SJCRH30 (cell line): ENCODE measurements around the gene FAM168A. TPM values are rescaled to one million over a fixed set of nuclear protein-coding genes. Genes with fewer than 3 reads are reported as not detected.

ENCODE experiments used
- DNase-seq, 2 experiments: peaks; one replicate each; pipeline ENCODE4 v3.0.0-alpha.2; 2015 to 2020
- H3K27ac ChIP-seq: fragments of 250-450 bp; sonication (Bioruptor Pico); 2 replicates; pipeline ENCODE4 v1.5.1; 2020; ENCODE audit warnings: mild to moderate bottlenecking, moderate library complexity
- H3K27me3 ChIP-seq: fragments of 250-450 bp; sonication (Bioruptor Pico); 2 replicates; pipeline ENCODE4 v1.5.1; 2020; ENCODE audit warnings: mild to moderate bottlenecking, moderate library complexity
- H3K36me3 ChIP-seq: fragments of 250-450 bp; sonication (Bioruptor Pico); 2 replicates; pipeline ENCODE4 v1.5.1; 2020; ENCODE audit warnings: mild to moderate bottlenecking, moderate library complexity
- H3K4me1 ChIP-seq: fragments of 250-450 bp; sonication (Bioruptor Pico); 2 replicates; pipeline ENCODE4 v1.5.1; 2020; ENCODE audit warnings: mild to moderate bottlenecking, moderate library complexity
- H3K4me3 ChIP-seq: fragments of 250-450 bp; sonication (Bioruptor Pico); 2 replicates; pipeline ENCODE4 v1.5.1; 2020; ENCODE audit warnings: mild to moderate bottlenecking, moderate library complexity
- H3K9me3 ChIP-seq: fragments of 250-450 bp; sonication (Bioruptor Pico); replicated peaks from 2 replicates; pipeline ENCODE4 v1.5.1; 2020; ENCODE audit warnings: mild to moderate bottlenecking, moderate library complexity
- total RNA-seq: library from RNA; depleted of rRNA; stranded (reverse); fragments of >200 nt; shearing (Covaris generic); gene quantifications from 2 replicates; pipeline ENCODE4 v1.2.3, GENCODE V29; 2014

Gene FAM168A
- total RNA-seq, 1 experiment from 2014 or later = 32.8 TPM

DNA sequence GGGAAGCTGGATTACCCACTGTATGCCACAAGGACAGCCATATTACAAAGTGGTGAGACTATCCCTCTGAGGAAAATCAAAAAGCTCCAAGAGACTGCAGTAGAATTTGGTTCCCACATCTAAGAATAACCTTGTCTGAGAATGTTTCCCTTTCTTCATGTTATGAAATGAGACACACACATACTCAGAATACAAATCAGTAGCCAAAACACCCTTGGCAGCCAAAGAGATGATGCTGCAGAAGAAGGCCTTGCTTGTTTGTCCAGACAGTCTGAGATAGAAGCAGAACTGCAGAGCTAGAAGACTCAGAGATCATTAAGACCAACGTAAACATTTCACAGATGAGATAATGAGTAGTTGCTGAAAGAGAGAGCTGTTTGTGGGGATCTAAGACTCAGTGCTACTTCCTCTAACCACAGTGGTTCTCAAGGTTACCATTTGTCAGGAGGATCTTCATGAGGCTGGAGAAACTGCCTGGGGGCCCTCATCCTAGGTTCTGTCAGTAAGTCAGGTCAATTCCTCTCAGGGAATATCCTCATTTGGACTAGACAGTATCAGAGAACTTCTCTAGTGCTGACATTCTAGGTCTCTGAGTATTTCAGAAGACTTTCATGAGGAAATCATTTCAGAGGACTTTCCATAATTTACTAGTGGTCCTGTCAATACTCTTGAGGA, 182.8 kb downstream of the FAM168A start:
- Histone ChIP-seq H3K27ac (no peak overlapping the region), H3K27me3 (no peaks in the 10 kb centered on the region)

DNA sequence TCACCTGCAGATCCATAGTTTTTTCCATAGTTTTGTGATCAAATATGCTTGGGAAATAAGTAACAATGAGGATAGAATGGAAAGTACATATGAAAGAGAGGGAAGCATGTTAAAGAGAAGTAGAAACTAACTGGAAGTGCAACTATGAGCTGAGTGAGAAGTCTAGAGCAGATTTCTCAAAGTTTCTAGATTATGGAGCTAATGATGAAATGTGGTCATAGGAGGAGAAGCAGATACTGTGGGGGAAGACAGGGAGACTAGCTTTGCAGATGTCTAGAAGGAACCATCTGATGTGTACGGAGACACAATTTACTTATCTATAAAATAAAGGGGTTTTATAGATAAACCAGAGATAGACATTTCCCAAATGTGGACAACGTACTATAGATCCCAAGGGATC, 184.7 kb downstream of the FAM168A start:
- Histone ChIP-seq H3K27me3 (no peaks in the 10 kb centered on the region), H3K9me3 (no peaks in the 10 kb centered on the region), H3K4me3 (no peak overlapping the region), H3K4me1 (no peaks in the 10 kb centered on the region; the same call in 1 of the 2 replicates), H3K36me3 (no peaks in the 10 kb centered on the region), H3K27ac (no peak overlapping the region)
- DNase-seq = no peak

More for the DNA sequence above, 182.8 kb downstream of the FAM168A start:
- H3K9me3 ChIP-seq = no peaks in the 10 kb centered on the region
- H3K4me3 ChIP-seq = no peak overlapping the region
- H3K4me1 ChIP-seq = no peaks in the 10 kb centered on the region; the same call in 1 of the 2 replicates
- DNase-seq = no peak
- H3K36me3 ChIP-seq = no peaks in the 10 kb centered on the region

DNA sequence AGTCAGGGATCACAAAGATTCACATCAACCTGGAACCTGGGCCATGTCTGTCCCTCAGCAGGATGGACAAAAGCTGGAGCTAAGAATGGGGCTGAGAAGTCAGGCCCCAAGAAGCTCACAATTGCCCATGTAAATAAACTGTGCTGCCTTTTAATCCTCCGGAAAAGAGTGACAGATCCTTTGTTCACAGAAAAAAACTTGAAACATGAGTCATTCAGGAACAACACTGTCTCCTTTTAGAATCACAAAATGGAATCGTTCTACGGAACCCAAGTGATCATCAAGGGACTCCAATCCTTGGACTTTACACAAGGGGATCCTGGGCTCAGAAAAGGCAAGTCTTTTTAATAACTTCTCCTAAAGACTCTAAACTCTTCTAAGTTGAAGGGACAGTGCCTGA, 185.6 kb downstream of the FAM168A start:
- Histone ChIP-seq H3K27ac (no peak overlapping the region), H3K4me1 (no peaks in the 10 kb centered on the region; the same call in 1 of the 2 replicates), H3K27me3 (no peaks in the 10 kb centered on the region), H3K4me3 (no peak overlapping the region), H3K36me3 (no peaks in the 10 kb centered on the region; the same call in 1 of the 2 replicates), H3K9me3 (no peaks in the 10 kb centered on the region)
- DNase-seq = no peak

GRCh38 chr11:73411031-73411430, 186.9 kb downstream of the FAM168A start:
- DNase-seq = no peak
- no peaks in the 10 kb centered on the region; the same call in 1 of the 2 replicates for H3K36me3 ChIP-seq
- no peaks in the 10 kb centered on the region; the same call in 1 of the 2 replicates for H3K4me1 ChIP-seq
- H3K4me3 ChIP-seq = no peak overlapping the region
- H3K27ac ChIP-seq = no peak overlapping the region
- H3K9me3 ChIP-seq = no peaks in the 10 kb centered on the region
- H3K27me3 ChIP-seq = no peaks in the 10 kb centered on the region

GRCh38 chr11:73410627-73411026, 187.3 kb downstream of the FAM168A start:
- Histone ChIP-seq H3K27me3 (no peaks in the 10 kb centered on the region), H3K36me3 (no peaks in the 10 kb centered on the region; the same call in 1 of the 2 replicates), H3K27ac (no peak overlapping the region), H3K4me3 (no peak overlapping the region), H3K9me3 (no peaks in the 10 kb centered on the region), H3K4me1 (no peaks in the 10 kb centered on the region; the same call in 1 of the 2 replicates)
- DNase-seq = no peak

- H3K4me3 ChIP-seq = no peak overlapping the region
- DNase-seq = no peak
- H3K9me3 ChIP-seq = no peaks in the 10 kb centered on the region
- H3K4me1 ChIP-seq = no peaks in the 10 kb centered on the region
- no peaks in the 10 kb centered on the region for H3K27me3 ChIP-seq
- no peaks in the 10 kb centered on the region; the same call in 1 of the 2 replicates for H3K36me3 ChIP-seq
- H3K27ac ChIP-seq = no peak overlapping the region
Measured at GRCh38 chr11:73409431-73409830, 188.5 kb downstream of the FAM168A start.

DNA sequence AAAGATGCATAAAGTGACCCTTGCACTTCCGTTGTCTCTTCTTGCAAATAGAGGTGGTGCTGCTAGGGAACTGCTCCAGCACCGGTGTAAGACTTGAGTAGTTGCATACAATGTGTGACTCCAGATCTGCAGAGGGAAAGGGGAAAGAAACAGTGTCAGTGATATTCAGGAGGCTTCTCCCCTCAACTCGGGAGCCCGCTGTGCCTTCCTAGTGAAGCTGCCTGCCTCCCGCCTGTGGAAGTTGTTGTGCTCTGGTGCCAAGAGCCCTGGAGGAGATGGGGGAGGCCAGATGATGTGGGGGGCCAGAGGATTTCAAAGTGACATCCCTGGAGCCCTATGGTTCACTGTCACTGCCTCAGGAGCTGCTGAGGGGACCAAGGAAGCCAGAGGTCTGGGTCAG, 191.3 kb downstream of the FAM168A start:
- no peak overlapping the region for H3K27ac ChIP-seq
- H3K27me3 ChIP-seq = no peaks in the 10 kb centered on the region
- H3K36me3 ChIP-seq = no peaks in the 10 kb centered on the region; the same call in 1 of the 2 replicates
- no peaks in the 10 kb centered on the region for H3K4me1 ChIP-seq
- no peak for DNase-seq
- H3K9me3 ChIP-seq = no peaks in the 10 kb centered on the region
- H3K4me3 ChIP-seq = no peak overlapping the region

DNA sequence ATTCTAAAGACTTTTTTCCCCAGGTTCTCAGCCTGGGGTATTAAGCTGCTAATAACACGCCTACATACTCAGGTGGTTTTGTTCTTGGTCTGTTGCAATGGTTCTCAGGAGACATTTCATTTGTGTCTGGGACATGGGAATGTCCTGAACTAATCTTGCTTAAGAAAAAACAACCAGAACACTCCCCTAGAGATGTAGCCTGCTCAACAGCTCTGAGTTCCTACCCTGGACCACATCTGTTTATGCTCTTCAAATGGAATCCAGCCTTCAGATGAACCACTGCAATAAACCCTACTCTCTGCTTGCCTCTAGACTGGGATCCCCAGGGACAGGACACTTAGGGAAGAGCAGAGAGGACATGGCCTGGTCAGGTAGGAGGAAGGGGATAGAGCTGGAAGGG, 191.8 kb downstream of the FAM168A start:
- DNase-seq = no peak
- Histone ChIP-seq H3K9me3 (no peaks in the 10 kb centered on the region), H3K4me3 (no peak overlapping the region), H3K4me1 (no peaks in the 10 kb centered on the region), H3K36me3 (no peaks in the 10 kb centered on the region; the same call in 1 of the 2 replicates), H3K27me3 (no peaks in the 10 kb centered on the region), H3K27ac (no peak overlapping the region)

GRCh38 chr11:73405146-73405510, 192.8 kb downstream of the FAM168A start:
- Histone ChIP-seq H3K4me1 (peaks cover under 1% of the 10 kb centered on the region; the same call in 1 of the 2 replicates), H3K27me3 (no peaks in the 10 kb centered on the region), H3K36me3 (peaks cover under 1% of the 10 kb centered on the region; the same call in 1 of the 2 replicates), H3K27ac (no peak overlapping the region), H3K4me3 (no peak overlapping the region), H3K9me3 (no peaks in the 10 kb centered on the region)
- DNase-seq = no peak

DNA sequence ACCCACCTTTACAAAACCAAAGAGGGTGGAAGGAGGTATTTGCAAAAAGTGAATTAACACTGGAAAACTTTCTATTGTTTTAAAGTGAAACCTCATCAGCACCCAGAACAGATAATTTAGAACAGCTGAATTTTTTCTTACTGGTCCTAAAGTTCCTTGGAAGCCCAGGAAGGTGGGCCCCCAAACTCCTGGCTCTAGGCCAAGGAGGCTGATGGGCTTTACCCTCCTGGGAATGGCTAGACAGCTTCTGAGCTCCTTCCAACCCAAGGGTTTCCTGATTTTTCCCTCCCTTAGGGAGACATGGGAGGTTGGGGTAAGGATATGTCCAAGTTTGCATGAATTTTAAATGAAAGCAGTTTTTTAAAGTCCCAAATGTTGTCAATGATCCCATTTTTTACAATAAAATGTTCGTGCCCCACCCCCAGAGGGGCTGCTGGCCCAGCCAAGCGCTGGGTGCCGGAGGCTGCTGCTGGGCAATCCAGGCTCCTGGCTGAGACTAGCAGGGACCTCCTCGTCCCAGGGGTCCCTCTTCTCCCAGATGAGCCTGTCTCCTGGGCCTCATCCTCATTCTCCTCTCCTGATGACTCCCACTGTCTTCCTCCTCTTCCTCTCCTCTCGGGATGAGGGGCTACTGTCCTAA, 193.3 kb downstream of the FAM168A start:
- H3K4me1 ChIP-seq = peaks cover 6% of the 10 kb centered on the region
- H3K27me3 ChIP-seq = no peaks in the 10 kb centered on the region
- H3K27ac ChIP-seq = no peak overlapping the region
- peaks cover 2% of the 10 kb centered on the region; the same call in 1 of the 2 replicates for H3K36me3 ChIP-seq
- no peaks in the 10 kb centered on the region for H3K9me3 ChIP-seq
- DNase-seq = no peak
- no peak overlapping the region for H3K4me3 ChIP-seq

GRCh38 chr11:73404048-73404447, 193.9 kb downstream of the FAM168A start:
- peak; percentile 50 to 57 for DNase-seq
- Histone ChIP-seq H3K36me3 (peaks cover 2% of the 10 kb centered on the region; the same call in 1 of the 2 replicates), H3K9me3 (no peaks in the 10 kb centered on the region), H3K27me3 (no peaks in the 10 kb centered on the region), H3K4me3 (no peak overlapping the region), H3K27ac (no peak overlapping the region), H3K4me1 (peaks cover 12% of the 10 kb centered on the region)

DNA sequence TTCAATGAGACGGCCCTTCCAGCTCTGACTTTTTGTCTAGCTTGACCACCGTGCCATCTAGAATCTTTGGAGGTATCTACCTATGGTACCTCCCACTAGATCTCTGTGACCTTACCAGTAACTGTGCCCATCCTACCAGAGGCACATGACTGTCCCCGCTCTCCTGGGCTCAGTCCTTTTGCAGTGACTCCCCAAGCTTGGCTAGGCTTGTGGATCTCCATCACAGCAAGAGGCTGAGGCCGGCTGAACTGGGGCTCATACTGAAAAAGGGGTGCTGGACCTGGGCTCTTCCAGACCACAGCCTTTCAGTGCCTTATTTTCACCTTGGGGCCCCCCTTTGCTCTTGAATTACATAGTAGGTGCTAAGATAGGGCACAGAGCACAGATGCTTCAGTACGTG, 194.4 kb downstream of the FAM168A start:
- H3K4me1 ChIP-seq = peaks cover 15% of the 10 kb centered on the region
- H3K4me3 ChIP-seq = no peak overlapping the region
- no peaks in the 10 kb centered on the region for H3K27me3 ChIP-seq
- DNase-seq = no peak
- H3K9me3 ChIP-seq = no peaks in the 10 kb centered on the region
- H3K36me3 ChIP-seq = peaks cover 2% of the 10 kb centered on the region; the same call in 1 of the 2 replicates
- H3K27ac ChIP-seq = no peak overlapping the region

GRCh38 chr11:73402834-73403185, 195.1 kb downstream of the FAM168A start:
- Histone ChIP-seq H3K4me3 (no peak overlapping the region), H3K27me3 (no peaks in the 10 kb centered on the region), H3K36me3 (peaks cover 2% of the 10 kb centered on the region; the same call in 1 of the 2 replicates), H3K4me1 (peaks cover 15% of the 10 kb centered on the region), H3K9me3 (no peaks in the 10 kb centered on the region), H3K27ac (no peak overlapping the region)
- no peak for DNase-seq

DNA sequence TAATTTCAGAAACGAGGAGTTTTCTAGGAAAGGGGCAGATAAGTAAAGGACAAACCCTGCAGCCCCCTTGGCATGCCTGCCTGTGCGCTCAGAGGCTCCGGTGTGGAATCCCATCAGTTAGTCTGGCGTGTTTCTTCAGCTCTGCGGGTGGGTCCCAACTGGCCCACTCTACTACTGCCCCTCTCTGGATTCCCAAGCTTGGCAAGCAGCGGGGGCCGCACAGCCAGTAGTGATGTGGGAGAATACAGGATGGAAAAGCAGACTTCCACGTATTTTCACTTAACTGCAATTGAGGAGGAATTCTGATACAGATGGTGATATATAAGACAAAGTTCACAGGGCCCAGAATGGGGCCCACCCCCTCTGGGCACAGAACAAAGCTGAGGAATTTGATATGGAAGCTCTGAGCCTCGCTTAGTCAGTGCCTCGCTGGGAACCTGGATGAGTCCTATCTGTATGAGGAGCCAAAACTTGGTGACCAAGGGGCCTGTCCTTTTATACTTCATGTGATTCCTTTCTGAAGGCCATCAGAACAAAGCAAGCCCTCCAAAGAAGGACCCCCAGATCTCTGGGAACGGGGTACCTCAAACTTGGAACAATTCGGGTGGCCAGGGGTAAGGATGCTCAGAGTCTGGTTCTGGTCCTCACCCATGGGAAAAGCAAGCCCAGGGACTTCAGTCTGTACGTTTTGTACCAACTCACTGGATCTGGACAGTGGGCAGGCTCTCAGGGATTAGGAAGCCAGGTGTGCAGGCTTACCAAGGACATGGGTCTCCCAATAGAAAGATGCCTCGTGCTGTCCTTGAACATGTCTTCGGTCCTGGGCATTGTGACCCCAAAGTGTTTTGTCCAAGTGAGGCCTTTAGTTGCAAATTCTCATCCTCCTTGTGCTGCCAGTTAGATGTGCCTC, 195.7 kb downstream of the FAM168A start:
- DNase-seq = no peak
- peaks cover 15% of the 10 kb centered on the region for H3K4me1 ChIP-seq
- H3K4me3 ChIP-seq = no peak overlapping the region
- no peaks in the 10 kb centered on the region for H3K27me3 ChIP-seq
- no peak overlapping the region for H3K27ac ChIP-seq
- no peaks in the 10 kb centered on the region for H3K9me3 ChIP-seq
- H3K36me3 ChIP-seq = peaks cover 2% of the 10 kb centered on the region; the same call in 1 of the 2 replicates
